Mesenchymal stem cell (in vitro differentiated cells and primary cell): Measurements from ENCODE around the gene ZNF407.
A peak's percentile ranks its signal among the peaks of the same experiment; 100 is the strongest.

ENCODE experiments used
- DNase-seq: peaks from one replicate; pipeline ENCODE4 v3.0.0-alpha.2; 2013
- H2AFZ ChIP-seq: one replicate; pipeline ENCODE4 v1.6.1; 2013; ENCODE audit warnings: low read depth, mild to moderate bottlenecking, control low read depth, inconsistent platforms, low read length, moderate library complexity
- H2AK5ac ChIP-seq: 2 replicates; pipeline ENCODE4 v1.6.1; 2013; ENCODE audit warnings: low read length, moderate library complexity, mild to moderate bottlenecking, inconsistent platforms; ENCODE audit not compliant: severe bottlenecking
- H2BK120ac ChIP-seq: one replicate; pipeline ENCODE4 v1.6.1; 2013; ENCODE audit warnings: low read depth, mild to moderate bottlenecking, inconsistent platforms, low read length, moderate library complexity
- H2BK12ac ChIP-seq, 2 experiments: one replicate each; pipeline ENCODE4 v1.6.1; 2013; ENCODE audit warnings: inconsistent platforms in 2 of 2, low read length in 2 of 2, mild to moderate bottlenecking in 2 of 2, moderate library complexity in 2 of 2, control low read depth in 1 of 2
- H2BK15ac ChIP-seq: one replicate; pipeline ENCODE4 v1.6.1; 2013; ENCODE audit warnings: mild to moderate bottlenecking, low read depth, inconsistent platforms; ENCODE audit not compliant: poor library complexity, severe bottlenecking
- H2BK5ac ChIP-seq: 2 replicates; pipeline ENCODE4 v1.6.1; 2013; ENCODE audit warnings: low read depth, mild to moderate bottlenecking, low read length, control low read depth, inconsistent platforms; ENCODE audit not compliant: poor library complexity, severe bottlenecking
- H3K14ac ChIP-seq, 2 experiments: one replicate each; pipeline ENCODE4 v1.6.1; 2013; ENCODE audit warnings: inconsistent platforms in 2 of 2, low read length in 2 of 2, control low read depth in 1 of 2, mild to moderate bottlenecking in 1 of 2, moderate library complexity in 1 of 2
- H3K18ac ChIP-seq, 2 experiments: one replicate each; pipeline ENCODE4 v1.6.1; 2013; ENCODE audit warnings: inconsistent platforms in 2 of 2, low read length in 2 of 2, control low read depth in 1 of 2, low read depth in 1 of 2, mild to moderate bottlenecking in 1 of 2
- H3K23ac ChIP-seq, 2 experiments: one replicate each; pipeline ENCODE4 v1.6.1; 2013; ENCODE audit warnings: inconsistent platforms in 2 of 2, low read length in 2 of 2, mild to moderate bottlenecking in 2 of 2, moderate library complexity in 2 of 2, control low read depth in 1 of 2
- H3K27ac ChIP-seq: 2 replicates; pipeline ENCODE4 v1.5.1; 2013; ENCODE audit warnings: mild to moderate bottlenecking, moderate library complexity, low read length, control low read depth, inconsistent platforms; ENCODE audit not compliant: poor library complexity, severe bottlenecking
- H3K27me3 ChIP-seq, 2 experiments: 2 replicates each; pipeline versions ENCODE4 v1.6.1 to v1.7.0; 2013; ENCODE audit warnings: low read length in 2 of 2, mild to moderate bottlenecking in 2 of 2, moderate library complexity in 2 of 2, control low read depth in 1 of 2, inconsistent platforms in 1 of 2; ENCODE audit not compliant: control insufficient read depth in 1 of 2, insufficient read depth in 1 of 2
- H3K36me3 ChIP-seq, 2 experiments: 2 replicates each; pipeline versions ENCODE4 v1.6.1 to v1.7.0; 2013; ENCODE audit warnings: low read length in 2 of 2, control low read depth in 1 of 2, inconsistent platforms in 1 of 2, low read depth in 1 of 2, mild to moderate bottlenecking in 1 of 2; ENCODE audit not compliant: insufficient read depth in 2 of 2, control insufficient read depth in 1 of 2
- H3K4ac ChIP-seq, 2 experiments: one replicate each; pipeline ENCODE4 v1.6.1; 2013; ENCODE audit warnings: inconsistent platforms in 2 of 2, low read length in 2 of 2, mild to moderate bottlenecking in 2 of 2, moderate library complexity in 2 of 2, control low read depth in 1 of 2, low read depth in 1 of 2
- H3K4me1 ChIP-seq: 2 replicates; pipeline ENCODE4 v1.6.1; 2013; ENCODE audit warnings: low read depth, low read length, control low read depth; ENCODE audit not compliant: control insufficient read depth, insufficient read depth
- H3K4me2 ChIP-seq: 2 replicates; pipeline ENCODE4 v1.6.1; 2013; ENCODE audit warnings: low read length, mild to moderate bottlenecking, inconsistent platforms; ENCODE audit not compliant: poor library complexity, severe bottlenecking
- H3K4me3 ChIP-seq, 2 experiments: 2 replicates each; pipeline versions ENCODE4 v1.5.1 to v1.7.0; 2013; ENCODE audit warnings: low read length in 2 of 2, mild to moderate bottlenecking in 2 of 2, control low read depth in 1 of 2, low read depth in 1 of 2; ENCODE audit not compliant: insufficient read depth in 1 of 2
- H3K79me1 ChIP-seq: replicated peaks from 2 replicates; pipeline ENCODE4 v1.6.1; 2013; ENCODE audit warnings: mild to moderate bottlenecking, control low read depth, low read length, inconsistent platforms; ENCODE audit not compliant: poor library complexity, severe bottlenecking
- H3K9ac ChIP-seq: 2 replicates; pipeline ENCODE4 v1.7.0; 2013; ENCODE audit warnings: mild to moderate bottlenecking, low read length, moderate library complexity
- H3K9me3 ChIP-seq: 2 replicates; pipeline ENCODE4 v1.7.0; 2013; ENCODE audit warnings: mild to moderate bottlenecking, low read length; ENCODE audit not compliant: control insufficient read depth
- H4K8ac ChIP-seq: one replicate; pipeline ENCODE4 v1.6.1; 2013; ENCODE audit warnings: inconsistent platforms, mild to moderate bottlenecking, low read length, moderate library complexity
- H4K91ac ChIP-seq: one replicate; pipeline ENCODE4 v1.6.1; 2013; ENCODE audit warnings: mild to moderate bottlenecking, low read length, inconsistent platforms
- WGBS: methylation state at CpG from one replicate; pipeline ENCODE4 v1.1.7; 2013; ENCODE audit warnings: mixed read lengths; 5-methylcytosine and 5-hydroxymethylcytosine counted together

ZNF407 gene

DNA sequence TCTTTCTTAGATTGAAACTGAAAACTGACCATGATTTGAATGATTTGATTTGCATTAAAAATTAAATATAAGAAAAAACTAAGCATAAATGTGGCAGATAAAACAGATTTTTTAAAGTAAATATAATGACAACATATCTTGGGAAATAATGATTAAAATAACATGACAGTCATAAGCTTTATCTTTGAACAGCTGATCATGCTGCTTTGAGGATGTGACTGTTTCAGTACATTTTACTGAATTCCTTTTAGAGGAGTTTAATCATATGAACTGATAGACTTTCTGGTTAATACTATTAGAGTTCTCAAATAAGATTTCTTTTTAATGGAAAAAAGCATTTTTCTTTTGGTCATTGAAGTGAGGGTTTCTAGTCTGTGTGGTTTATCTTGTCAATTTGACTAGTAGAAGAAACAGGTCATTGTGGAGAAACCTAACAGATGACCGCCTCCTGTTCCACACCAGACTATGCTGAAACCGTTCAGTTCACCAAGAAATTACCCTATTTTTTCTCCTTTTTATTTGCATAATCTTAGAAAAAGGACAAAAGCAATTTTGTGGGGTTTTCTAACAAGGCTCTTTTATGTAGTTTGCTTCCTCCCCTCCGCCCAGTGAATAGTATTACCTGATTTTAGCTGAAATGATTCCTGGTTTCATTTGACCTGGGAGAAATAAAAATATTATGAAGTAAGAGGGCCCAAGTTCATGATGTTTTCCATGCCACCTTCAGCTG is 349.1 kb downstream of the ZNF407 start:
- no peak overlapping the region for H3K18ac ChIP-seq
- H4K8ac ChIP-seq = no peak overlapping the region
- no peak overlapping the region for H2AK5ac ChIP-seq
- H3K9ac ChIP-seq = no peak overlapping the region
- no peak overlapping the region for H3K14ac ChIP-seq
- no peak overlapping the region for H3K4me3 ChIP-seq
- no peak overlapping the region for H3K4me2 ChIP-seq
- H3K27me3 ChIP-seq = no peaks in the 10 kb centered on the region
- H4K91ac ChIP-seq = no peak overlapping the region
- H2BK5ac ChIP-seq = no peak overlapping the region
- H2BK12ac ChIP-seq = no peak overlapping the region
- no peak overlapping the region for H2BK120ac ChIP-seq
- no peaks in the 10 kb centered on the region for H3K9me3 ChIP-seq
- no peak overlapping the region for H2BK15ac ChIP-seq
- H3K4me1 ChIP-seq = peaks cover 13% of the 10 kb centered on the region
- no peak overlapping the region for H2AFZ ChIP-seq
- peaks cover 1% of the 10 kb centered on the region for H3K79me1 ChIP-seq
- no CpG with 5 or more reads among the region's 3 CpGs for WGBS
- no peak for DNase-seq
- H3K27ac ChIP-seq = no peak overlapping the region
- H3K4ac ChIP-seq = no peak overlapping the region
- H3K23ac ChIP-seq = no peak overlapping the region
- H3K36me3 ChIP-seq = no peaks in the 10 kb centered on the region

DNA sequence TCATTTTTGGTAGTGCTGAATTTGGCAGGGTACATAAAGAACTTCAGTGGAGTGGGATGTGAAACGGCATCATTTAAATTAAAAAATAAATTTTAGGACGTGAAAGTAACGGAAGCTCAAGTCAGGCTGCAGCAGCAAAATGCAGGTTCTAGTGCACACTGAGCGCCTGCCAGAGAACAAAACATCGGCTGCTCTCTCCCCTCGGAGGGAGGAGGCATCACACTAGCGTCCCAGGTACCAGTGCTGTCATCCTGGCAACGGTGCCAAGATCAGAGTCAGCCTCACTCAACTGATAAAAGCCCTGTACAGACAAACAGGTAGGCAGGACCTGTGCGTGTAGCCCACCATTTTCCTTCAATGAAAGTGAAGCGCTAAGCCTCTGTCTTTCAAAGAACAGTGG is 349.7 kb downstream of the ZNF407 start:
- H3K14ac ChIP-seq = no peak overlapping the region
- no peak overlapping the region for H3K9ac ChIP-seq
- no peak overlapping the region for H3K4me3 ChIP-seq
- peak overlapping the region; percentile 54 for H2BK15ac ChIP-seq
- H2AK5ac ChIP-seq = no peak overlapping the region
- peak overlapping the region in 1 of 2 experiments; percentile 58 for H3K4ac ChIP-seq
- H4K91ac ChIP-seq = no peak overlapping the region
- H3K36me3 ChIP-seq = no peaks in the 10 kb centered on the region
- H2BK12ac ChIP-seq = peak overlapping the region in 1 of 2 experiments; percentile 83
- no peak overlapping the region for H2BK120ac ChIP-seq
- H3K4me2 ChIP-seq = no peak overlapping the region
- no peak overlapping the region for H2AFZ ChIP-seq
- 93% methylated on average over 10 of the region's 10 CpGs for WGBS
- no peak overlapping the region for H3K27ac ChIP-seq
- peaks cover 4% of the 10 kb centered on the region for H3K79me1 ChIP-seq
- peaks cover 13% of the 10 kb centered on the region for H3K4me1 ChIP-seq
- H3K23ac ChIP-seq = no peak overlapping the region
- DNase-seq = no peak
- H3K9me3 ChIP-seq = no peaks in the 10 kb centered on the region
- H4K8ac ChIP-seq = no peak overlapping the region
- H2BK5ac ChIP-seq = no peak overlapping the region
- peak overlapping the region in 1 of 2 experiments; percentile 57 for H3K18ac ChIP-seq
- no peaks in the 10 kb centered on the region for H3K27me3 ChIP-seq

DNA sequence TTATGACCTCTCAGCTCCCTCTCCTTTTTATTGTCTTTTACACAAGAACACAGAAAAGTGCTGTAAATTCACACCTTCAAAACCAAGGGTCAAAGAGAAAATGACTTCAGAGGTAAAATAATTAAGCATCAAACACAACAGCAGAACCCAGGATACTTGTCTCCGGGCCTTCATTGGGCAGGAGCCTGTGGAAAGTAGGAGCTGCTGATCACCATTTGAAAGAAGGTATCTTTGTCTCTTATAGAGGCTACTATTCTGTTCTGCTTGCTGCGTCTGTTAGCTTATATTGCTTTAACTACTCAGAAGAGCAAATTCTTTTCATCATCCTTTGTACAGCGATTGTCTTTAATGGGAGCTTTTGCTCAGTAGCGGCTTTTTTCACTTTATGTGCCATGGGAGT is 350.2 kb downstream of the ZNF407 start:
- WGBS = 100% methylated on average over 3 of the region's 4 CpGs
- H3K79me1 ChIP-seq = peaks cover 4% of the 10 kb centered on the region
- no peak for DNase-seq
- no peak overlapping the region for H3K14ac ChIP-seq
- no peak overlapping the region for H3K23ac ChIP-seq
- H3K9ac ChIP-seq = no peak overlapping the region
- H3K4me3 ChIP-seq = no peak overlapping the region
- H2BK5ac ChIP-seq = no peak overlapping the region
- no peak overlapping the region for H3K4ac ChIP-seq
- H2BK120ac ChIP-seq = no peak overlapping the region
- no peak overlapping the region for H2AFZ ChIP-seq
- no peaks in the 10 kb centered on the region for H3K9me3 ChIP-seq
- no peak overlapping the region for H2BK12ac ChIP-seq
- H3K36me3 ChIP-seq = no peaks in the 10 kb centered on the region
- H3K4me1 ChIP-seq = peaks cover 10% of the 10 kb centered on the region
- no peak overlapping the region for H3K18ac ChIP-seq
- H2BK15ac ChIP-seq = no peak overlapping the region
- no peaks in the 10 kb centered on the region for H3K27me3 ChIP-seq
- H3K27ac ChIP-seq = no peak overlapping the region
- H4K8ac ChIP-seq = no peak overlapping the region
- H4K91ac ChIP-seq = no peak overlapping the region
- H2AK5ac ChIP-seq = no peak overlapping the region
- no peak overlapping the region for H3K4me2 ChIP-seq

DNA sequence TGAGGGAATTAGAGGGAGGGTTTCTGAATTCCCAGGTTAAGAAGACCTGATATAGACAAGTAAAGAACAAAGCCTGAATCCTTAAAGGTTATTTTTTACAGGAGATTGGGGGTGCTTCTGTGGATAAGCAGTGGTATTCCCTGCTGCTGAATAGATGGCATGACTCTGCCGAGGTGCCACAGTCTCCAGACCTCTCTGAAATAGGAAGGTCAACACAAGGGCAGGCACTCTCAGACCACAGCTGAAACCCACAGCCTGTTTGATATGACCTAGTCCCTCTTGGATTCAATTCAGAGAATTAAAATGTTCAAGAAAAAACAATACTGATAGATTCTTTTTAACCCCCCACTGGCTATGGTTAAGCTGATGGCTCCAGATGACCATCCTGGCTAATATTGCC is 351.9 kb downstream of the ZNF407 start:
- no peaks in the 10 kb centered on the region for H3K27me3 ChIP-seq
- no peaks in the 10 kb centered on the region for H3K9me3 ChIP-seq
- peak overlapping the region; percentile 6 to 49 for H2BK12ac ChIP-seq
- DNase-seq = no peak
- H4K91ac ChIP-seq = peak overlapping the region; percentile 4
- no peak overlapping the region for H3K9ac ChIP-seq
- no peak overlapping the region for H3K14ac ChIP-seq
- no peak overlapping the region for H3K4ac ChIP-seq
- no peak overlapping the region for H2AK5ac ChIP-seq
- no peak overlapping the region for H3K18ac ChIP-seq
- H2BK5ac ChIP-seq = no peak overlapping the region
- no peak overlapping the region for H3K23ac ChIP-seq
- peaks cover 4% of the 10 kb centered on the region for H3K79me1 ChIP-seq
- WGBS = 72% methylated on average over 1 of the region's 1 CpG
- H2AFZ ChIP-seq = no peak overlapping the region
- H3K36me3 ChIP-seq = no peaks in the 10 kb centered on the region
- no peak overlapping the region for H2BK120ac ChIP-seq
- H3K4me3 ChIP-seq = no peak overlapping the region
- no peak overlapping the region for H2BK15ac ChIP-seq
- no peak overlapping the region for H3K27ac ChIP-seq
- peaks cover 9% of the 10 kb centered on the region for H3K4me1 ChIP-seq
- no peak overlapping the region for H3K4me2 ChIP-seq
- H4K8ac ChIP-seq = no peak overlapping the region
